Measurements from ENCODE around the gene ZNF582. TPM values are rescaled to one million over a fixed set of nuclear protein-coding genes. Genes with fewer than 3 reads are reported as not detected.

The ZNF582 gene
- total RNA-seq, 1 donor from 2014 or later: 5.1 TPM

DNA sequence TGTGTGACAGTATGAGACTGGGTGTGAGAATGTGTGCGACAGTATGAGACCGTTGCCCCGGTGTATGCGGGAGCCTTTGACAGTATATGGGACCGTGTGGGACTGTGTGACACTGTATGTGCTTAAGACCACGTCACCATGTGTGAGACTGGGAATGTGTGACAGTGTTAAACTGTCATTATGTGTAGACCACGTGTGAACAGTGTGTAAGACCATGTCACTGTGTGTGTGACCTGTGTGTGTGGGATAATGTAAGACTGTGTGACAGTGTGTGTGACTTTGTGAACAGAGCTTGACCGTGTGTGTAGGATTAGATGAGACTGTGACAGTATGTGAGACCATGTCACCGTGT, 11.3 kb upstream of the ZNF582 start:
- Mint-ChIP-seq H3K9me3 (peaks cover 56% of the 10 kb centered on the region), H3K4me1 (peaks cover 17% of the 10 kb centered on the region), H3K4me3 (peak overlapping the region; percentile 75), H3K27me3 (ENCODE audit: low read depth) (no peaks in the 10 kb centered on the region), H3K36me3 (peaks cover 63% of the 10 kb centered on the region), H3K27ac (peak overlapping the region; percentile 32)
- TF ChIP-seq, protein P1, sequence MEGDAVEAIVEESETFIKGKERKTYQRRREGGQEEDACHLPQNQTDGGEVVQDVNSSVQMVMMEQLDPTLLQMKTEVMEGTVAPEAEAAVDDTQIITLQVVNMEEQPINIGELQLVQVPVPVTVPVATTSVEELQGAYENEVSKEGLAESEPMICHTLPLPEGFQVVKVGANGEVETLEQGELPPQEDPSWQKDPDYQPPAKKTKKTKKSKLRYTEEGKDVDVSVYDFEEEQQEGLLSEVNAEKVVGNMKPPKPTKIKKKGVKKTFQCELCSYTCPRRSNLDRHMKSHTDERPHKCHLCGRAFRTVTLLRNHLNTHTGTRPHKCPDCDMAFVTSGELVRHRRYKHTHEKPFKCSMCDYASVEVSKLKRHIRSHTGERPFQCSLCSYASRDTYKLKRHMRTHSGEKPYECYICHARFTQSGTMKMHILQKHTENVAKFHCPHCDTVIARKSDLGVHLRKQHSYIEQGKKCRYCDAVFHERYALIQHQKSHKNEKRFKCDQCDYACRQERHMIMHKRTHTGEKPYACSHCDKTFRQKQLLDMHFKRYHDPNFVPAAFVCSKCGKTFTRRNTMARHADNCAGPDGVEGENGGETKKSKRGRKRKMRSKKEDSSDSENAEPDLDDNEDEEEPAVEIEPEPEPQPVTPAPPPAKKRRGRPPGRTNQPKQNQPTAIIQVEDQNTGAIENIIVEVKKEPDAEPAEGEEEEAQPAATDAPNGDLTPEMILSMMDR (IDR thresholded peaks at IDR 0.05; ENCODE audit: unreplicated experiment): no peak
- no peak for DNase-seq (ENCODE audit: low spot score in 2 of 2, unreplicated experiment in 2 of 2)

DNA sequence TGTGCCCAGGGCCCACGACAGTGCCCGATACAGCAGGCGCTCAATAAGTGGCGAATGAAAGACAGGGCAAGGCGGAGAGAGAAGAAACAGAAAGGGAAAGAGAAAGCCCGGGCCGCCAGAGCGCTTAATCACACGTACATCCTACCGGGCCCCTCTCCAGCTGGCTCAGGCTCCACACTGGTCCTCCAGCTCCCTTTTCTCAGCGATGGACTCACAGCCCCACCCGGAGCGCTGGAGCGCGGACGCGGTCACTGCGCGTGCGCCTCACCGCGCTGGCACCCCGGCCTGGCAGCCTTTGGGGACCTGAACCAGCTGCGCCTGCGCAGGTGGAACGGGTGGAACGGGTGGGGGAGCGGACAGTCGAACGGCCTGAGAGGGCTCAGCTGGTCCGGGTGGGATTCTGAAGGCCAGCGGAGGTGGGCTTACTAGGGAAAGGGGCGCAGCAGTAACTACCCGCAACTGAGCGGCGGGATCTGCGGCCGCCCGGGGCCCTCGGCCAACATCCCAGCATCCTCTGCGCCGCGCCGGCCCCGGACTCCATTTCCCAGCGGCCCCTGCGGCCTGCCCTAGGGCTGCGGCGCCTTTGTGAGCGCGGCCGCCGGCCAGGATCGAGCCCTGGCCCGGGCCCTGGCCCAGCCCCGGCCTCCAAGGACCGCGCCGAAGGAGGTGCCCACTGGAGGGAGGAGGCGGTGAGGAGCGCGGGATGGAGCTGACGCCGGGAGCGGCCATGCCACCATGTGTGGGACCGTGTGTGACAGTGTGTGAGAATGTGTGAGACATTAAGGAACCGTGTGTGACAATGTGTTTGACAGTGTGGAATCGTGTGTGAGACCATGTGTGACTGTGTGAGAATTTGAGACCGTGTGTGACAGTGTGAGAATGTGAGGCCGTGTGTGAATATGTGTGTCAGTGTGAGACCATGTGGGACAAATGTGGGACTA, 10.7 kb upstream of the ZNF582 start, which contains the start of gene ZNF583:
ZNF583 (plus strand) TSS at position 569 of the 941 bp plus-strand sequence. CDS start 2,783 bp downstream, outside the sequence.
- DNase-seq (ENCODE audit: low spot score in 2 of 2, unreplicated experiment in 2 of 2): peak; percentile 85 to 94
- Mint-ChIP-seq H3K4me1 (peaks cover 17% of the 10 kb centered on the region), H3K9me3 (peaks cover 61% of the 10 kb centered on the region), H3K36me3 (peaks cover 64% of the 10 kb centered on the region), H3K27ac (peak within 1 kb of the TSS; percentile 96), H3K4me3 (peak within 1 kb of the TSS; percentile 75), H3K27me3 (ENCODE audit: low read depth) (no peaks in the 10 kb centered on the region)
- TF ChIP-seq, protein P1 (IDR thresholded peaks at IDR 0.05; ENCODE audit: unreplicated experiment): no peak

DNA sequence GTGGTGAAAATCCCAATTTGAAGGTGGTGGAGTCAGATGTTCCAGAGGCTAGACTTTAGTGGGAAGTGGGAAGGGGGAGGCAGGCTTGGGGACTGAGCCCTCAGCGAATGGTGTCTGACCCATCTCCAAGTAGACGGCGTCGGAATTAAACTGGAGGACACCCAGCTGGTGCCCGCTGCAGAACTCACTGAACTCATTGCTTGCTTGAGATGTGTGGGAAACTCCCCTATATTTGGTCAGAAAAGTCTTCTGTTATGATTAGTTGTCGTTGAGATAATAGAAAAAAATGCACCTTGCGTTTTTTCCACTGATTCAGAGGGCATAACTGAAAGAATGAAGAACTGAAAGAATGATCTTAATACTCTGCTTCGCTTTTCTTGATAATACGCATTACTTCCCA, 9.9 kb upstream of the ZNF582 start:
- peaks cover 64% of the 10 kb centered on the region for H3K36me3 Mint-ChIP-seq
- peak overlapping the region; percentile 96 for H3K27ac Mint-ChIP-seq
- peaks cover 17% of the 10 kb centered on the region for H3K4me1 Mint-ChIP-seq
- DNase-seq (ENCODE audit: low spot score in 2 of 2, unreplicated experiment in 2 of 2): no peak
- peaks cover 61% of the 10 kb centered on the region for H3K9me3 Mint-ChIP-seq
- H3K4me3 Mint-ChIP-seq: peak overlapping the region; percentile 75
- TF ChIP-seq, protein P1 (IDR thresholded peaks at IDR 0.05; ENCODE audit: unreplicated experiment): no peak
- no peaks in the 10 kb centered on the region for H3K27me3 Mint-ChIP-seq (ENCODE audit: low read depth)

DNA sequence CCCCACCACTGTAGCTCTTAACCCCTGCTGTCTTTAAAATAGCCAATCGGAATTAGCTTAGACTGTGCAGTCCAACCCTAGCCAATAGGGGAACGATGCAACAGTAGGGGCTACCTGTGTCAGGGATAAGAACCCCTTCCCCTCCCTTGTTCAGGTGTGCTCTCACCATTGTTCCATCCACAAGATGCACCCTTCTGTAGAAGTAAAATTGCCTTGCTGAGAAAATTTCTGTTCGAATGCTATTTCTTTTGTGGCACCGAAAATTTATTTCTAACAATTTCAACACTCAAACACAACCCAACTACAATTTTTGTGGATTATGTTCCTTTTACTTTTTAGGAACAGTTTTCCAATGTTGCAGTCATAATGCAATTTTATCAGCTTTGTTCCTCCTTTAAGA, 7.2 kb upstream of the ZNF582 start:
- peaks cover 66% of the 10 kb centered on the region for H3K36me3 Mint-ChIP-seq
- H3K9me3 Mint-ChIP-seq: peaks cover 67% of the 10 kb centered on the region
- no peak overlapping the region for H3K27ac Mint-ChIP-seq
- TF ChIP-seq, protein P1 (IDR thresholded peaks at IDR 0.05; ENCODE audit: unreplicated experiment): no peak
- no peaks in the 10 kb centered on the region for H3K27me3 Mint-ChIP-seq (ENCODE audit: low read depth)
- peaks cover 17% of the 10 kb centered on the region for H3K4me1 Mint-ChIP-seq
- no peak overlapping the region for H3K4me3 Mint-ChIP-seq
- DNase-seq (ENCODE audit: low spot score in 2 of 2, unreplicated experiment in 2 of 2): no peak

DNA sequence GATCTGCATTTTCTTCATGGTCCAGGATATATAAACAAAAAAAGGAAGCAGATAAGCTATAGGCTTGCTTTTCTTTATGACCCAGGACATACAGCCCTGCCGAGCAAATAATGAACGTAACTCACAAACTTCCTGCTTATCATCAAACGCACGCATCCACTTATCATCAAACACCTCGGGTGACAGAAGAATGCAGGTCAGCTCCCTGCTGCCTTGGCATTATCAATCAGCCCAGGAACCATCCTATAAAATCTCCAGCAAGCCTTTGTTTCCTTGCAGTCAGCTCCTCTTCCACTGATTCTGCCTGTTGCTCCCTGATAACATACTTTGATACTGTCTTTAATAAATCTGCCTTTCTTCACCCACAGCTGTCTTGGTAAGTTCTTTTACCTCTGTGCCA, 5.5 kb upstream of the ZNF582 start:
- Mint-ChIP-seq H3K4me3 (no peak overlapping the region), H3K36me3 (peaks cover 73% of the 10 kb centered on the region), H3K27ac (no peak overlapping the region), H3K4me1 (peaks cover 6% of the 10 kb centered on the region), H3K9me3 (peaks cover 72% of the 10 kb centered on the region), H3K27me3 (ENCODE audit: low read depth) (no peaks in the 10 kb centered on the region)
- DNase-seq (ENCODE audit: low spot score in 2 of 2, unreplicated experiment in 2 of 2): no peak
- TF ChIP-seq, protein P1 (IDR thresholded peaks at IDR 0.05; ENCODE audit: unreplicated experiment): no peak
